Tibial nerve (tissue), 4 donors: ENCODE data around the gene GSE1. TPM values are rescaled to one million over a fixed set of nuclear protein-coding genes. Genes with fewer than 3 reads are reported as not detected.
"Not testable (repeated sequence)": the region's sequence is repeated elsewhere in the genome, so short reads cannot be mapped to it uniquely, and the experiment has no call there.

ENCODE experiments used
- DNase-seq, 2 donors: peaks; one replicate each; pipeline ENCODE4 v3.0.0-alpha.2; 2019; ENCODE audit warnings: low spot score in 2 of 2
- H3K27ac ChIP-seq, 4 donors: fragments of 200-600 bp; sonication (generic) in 3 of 4; one replicate each; pipeline ENCODE4 v1.5.1; 2017 to 2019; ENCODE audit warnings: mild to moderate bottlenecking in 1 of 4
- H3K27me3 ChIP-seq, 2 donors: fragments of 200-600 bp; sonication (generic) in 1 of 2; one replicate each; pipeline versions ENCODE4 v1.5.1 to v1.6.0; 2017 to 2019
- H3K36me3 ChIP-seq, 3 donors: fragments of 200-600 bp; sonication (generic); one replicate each; pipeline ENCODE4 v1.5.1; 2018 to 2019
- H3K4me1 ChIP-seq, 4 donors: fragments of 200-600 bp; sonication (generic) in 3 of 4; one replicate each; pipeline ENCODE4 v1.5.1; 2017 to 2019
- H3K4me3 ChIP-seq, 4 donors: fragments of 200-600 bp; sonication (generic) in 3 of 4; one replicate each; pipeline ENCODE4 v1.5.1; 2017 to 2019; ENCODE audit warnings: mild to moderate bottlenecking in 1 of 4, moderate library complexity in 1 of 4
- H3K9me3 ChIP-seq, 4 donors: fragments of 200-600 bp; sonication (generic) in 3 of 4; one replicate each; pipeline ENCODE4 v1.5.1; 2017 to 2019
- EP300 ChIP-seq, 2 donors: sonication (generic); formaldehyde crosslinking; IDR thresholded peaks; one replicate each; pipeline ENCODE4 v1.6.1; 2017; ENCODE audit warnings: antibody characterized with exemption in 2 of 2, mild to moderate bottlenecking in 1 of 2
- POLR2A ChIP-seq, 2 donors: fragments of 450-650 bp; IDR thresholded peaks; one replicate each; pipeline ENCODE4 v1.6.1; 2017; ENCODE audit warnings: antibody characterized with exemption in 2 of 2, mild to moderate bottlenecking in 2 of 2, moderate library complexity in 2 of 2
- WGBS, 2 donors: methylation state at CpG; one replicate each; pipeline ENCODE4 v1.1.5; 2018; 5-methylcytosine and 5-hydroxymethylcytosine counted together
- total RNA-seq, 4 donors: library from RNA; depleted of rRNA; stranded (reverse); fragments of >200 nt; gene quantifications; one replicate each; pipeline ENCODE4 v1.1.0, GENCODE V29; 2016
- TF ChIP-seq, protein P1 (sequence below), 5 experiments: fragments of 200-600 bp in 3 of 5; fragments of 450-650 bp in 2 of 5; sonication (generic) in 3 of 5; IDR thresholded peaks; one replicate each; pipeline ENCODE4 v1.5.1; 2016 to 2019; ENCODE audit warnings: antibody characterized with exemption in 5 of 5, mild to moderate bottlenecking in 3 of 5, moderate library complexity in 2 of 5

Gene GSE1
- total RNA-seq, 4 donors from 2014 or later = 65.1 to 147 (median 83.5) TPM

DNA sequence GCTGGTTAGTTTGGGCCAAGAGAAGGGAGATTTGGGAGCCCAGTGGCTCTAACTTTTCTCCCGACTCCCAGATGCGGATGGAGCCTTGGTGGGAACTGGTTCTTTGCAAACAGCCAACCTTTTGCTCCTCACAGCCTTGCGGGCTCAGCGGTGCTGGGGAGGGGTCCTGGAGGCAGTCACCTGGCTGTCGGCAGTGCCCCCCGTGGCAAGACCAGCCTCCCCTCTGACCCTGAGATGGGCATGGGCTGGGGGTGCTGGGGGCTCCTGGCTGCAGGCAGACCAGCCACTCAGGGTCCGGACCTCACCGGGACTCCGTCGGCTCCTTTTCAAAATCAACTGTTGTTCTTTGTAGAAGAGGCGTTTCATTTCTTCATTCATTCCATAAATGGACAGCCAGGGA lies 21.7 kb upstream of the GSE1 start:
- Histone ChIP-seq H3K36me3 (no peaks in the 10 kb centered on the region), H3K9me3 (no peaks in the 10 kb centered on the region), H3K27me3 (no peaks in the 10 kb centered on the region), H3K4me3 (no peak overlapping the region), H3K27ac (no peak overlapping the region), H3K4me1 (peaks cover 0 to 20% (median 0%) of the 10 kb centered on the region in 4 donors)
- WGBS, 2 donors = 75% methylated on average over 7 to 11 of the region's 11 CpGs
- TF ChIP-seq, protein P1, sequence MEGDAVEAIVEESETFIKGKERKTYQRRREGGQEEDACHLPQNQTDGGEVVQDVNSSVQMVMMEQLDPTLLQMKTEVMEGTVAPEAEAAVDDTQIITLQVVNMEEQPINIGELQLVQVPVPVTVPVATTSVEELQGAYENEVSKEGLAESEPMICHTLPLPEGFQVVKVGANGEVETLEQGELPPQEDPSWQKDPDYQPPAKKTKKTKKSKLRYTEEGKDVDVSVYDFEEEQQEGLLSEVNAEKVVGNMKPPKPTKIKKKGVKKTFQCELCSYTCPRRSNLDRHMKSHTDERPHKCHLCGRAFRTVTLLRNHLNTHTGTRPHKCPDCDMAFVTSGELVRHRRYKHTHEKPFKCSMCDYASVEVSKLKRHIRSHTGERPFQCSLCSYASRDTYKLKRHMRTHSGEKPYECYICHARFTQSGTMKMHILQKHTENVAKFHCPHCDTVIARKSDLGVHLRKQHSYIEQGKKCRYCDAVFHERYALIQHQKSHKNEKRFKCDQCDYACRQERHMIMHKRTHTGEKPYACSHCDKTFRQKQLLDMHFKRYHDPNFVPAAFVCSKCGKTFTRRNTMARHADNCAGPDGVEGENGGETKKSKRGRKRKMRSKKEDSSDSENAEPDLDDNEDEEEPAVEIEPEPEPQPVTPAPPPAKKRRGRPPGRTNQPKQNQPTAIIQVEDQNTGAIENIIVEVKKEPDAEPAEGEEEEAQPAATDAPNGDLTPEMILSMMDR (IDR thresholded peaks at IDR 0.05) = no peak
- no peak for DNase-seq

DNA sequence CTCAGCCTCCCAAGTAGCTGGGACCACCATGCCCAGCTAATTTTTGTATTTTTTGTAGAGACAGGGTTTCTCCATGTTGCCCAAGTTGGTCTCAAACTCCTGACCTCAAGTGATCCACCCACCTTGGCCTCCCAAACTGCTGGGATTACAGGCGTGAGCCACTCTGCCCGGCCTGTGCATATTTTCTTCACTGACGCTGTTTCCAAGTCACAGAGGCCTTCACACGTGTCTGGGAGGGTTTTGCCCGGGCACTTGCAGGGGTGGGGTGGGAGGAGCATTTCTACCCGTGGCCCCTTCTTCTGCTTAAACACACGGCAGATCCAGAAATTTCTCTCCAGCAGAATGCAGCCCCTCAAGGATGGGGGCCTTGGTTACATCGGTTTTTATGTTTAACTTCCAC lies 20.8 kb upstream of the GSE1 start:
- peaks cover 0 to 16% (median 0%) of the 10 kb centered on the region in 4 donors for H3K4me1 ChIP-seq

DNA sequence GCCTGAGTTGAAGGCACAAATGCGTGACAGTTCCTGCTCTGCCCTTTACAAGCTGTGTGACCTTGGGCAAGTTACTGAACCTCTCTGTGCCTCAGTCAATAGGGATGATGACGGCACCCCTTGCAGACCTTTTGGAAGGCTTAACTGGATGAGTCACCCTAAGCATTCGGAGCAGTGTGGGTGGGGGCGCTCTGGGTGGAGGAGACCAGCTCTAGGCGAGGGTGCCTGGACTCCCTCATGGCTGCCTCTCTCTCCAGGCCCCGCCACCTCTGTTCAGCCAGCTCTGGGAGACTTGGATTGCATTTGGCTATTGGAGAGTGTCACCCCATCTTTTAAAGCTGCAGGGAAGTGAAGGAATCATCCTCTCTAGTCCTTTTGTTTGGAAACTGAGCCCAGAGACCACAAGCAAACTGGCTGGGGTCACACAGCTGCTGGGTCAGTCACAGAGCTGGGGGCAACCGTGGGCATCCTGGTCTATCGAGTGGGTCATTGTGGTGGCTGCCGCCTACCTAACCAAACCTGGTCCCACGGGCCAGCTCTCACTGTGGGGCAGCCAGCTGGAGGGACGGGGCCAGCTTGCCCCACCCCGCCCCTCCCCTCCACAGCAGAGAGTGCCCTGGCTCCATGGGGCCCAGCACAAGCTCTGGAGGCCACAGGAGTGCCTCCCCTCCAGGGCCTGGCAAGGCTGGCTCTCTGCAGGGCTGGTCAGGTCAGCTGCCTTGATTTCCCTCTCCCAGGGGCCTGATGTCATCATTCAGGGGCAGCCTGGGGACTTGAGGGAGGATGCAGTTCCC lies 20.2 kb upstream of the GSE1 start:
- no peak for DNase-seq
- Histone ChIP-seq H3K4me3 (no peak overlapping the region), H3K27me3 (no peaks in the 10 kb centered on the region), H3K4me1 (peaks cover 0 to 16% (median 0%) of the 10 kb centered on the region in 4 donors), H3K36me3 (no peaks in the 10 kb centered on the region), H3K9me3 (no peaks in the 10 kb centered on the region), H3K27ac (no peak overlapping the region)
- 71 to 73% methylated on average over 10 to 12 of the region's 12 CpGs for WGBS, 2 donors
- TF ChIP-seq, protein P1 (IDR thresholded peaks at IDR 0.05) = no peak
- TF ChIP-seq EP300 (IDR thresholded peaks at IDR 0.05) = no peak
- no peak for TF ChIP-seq POLR2A (IDR thresholded peaks at IDR 0.05)

More for the DNA sequence above, 20.8 kb upstream of the GSE1 start:
- WGBS, 2 donors = 54 to 72% methylated on average over 7 to 8 of the region's 8 CpGs
- not testable (repeated sequence) for H3K9me3 ChIP-seq, H3K36me3 ChIP-seq, H3K27me3 ChIP-seq, DNase-seq, H3K4me3 ChIP-seq, H3K27ac ChIP-seq

DNA sequence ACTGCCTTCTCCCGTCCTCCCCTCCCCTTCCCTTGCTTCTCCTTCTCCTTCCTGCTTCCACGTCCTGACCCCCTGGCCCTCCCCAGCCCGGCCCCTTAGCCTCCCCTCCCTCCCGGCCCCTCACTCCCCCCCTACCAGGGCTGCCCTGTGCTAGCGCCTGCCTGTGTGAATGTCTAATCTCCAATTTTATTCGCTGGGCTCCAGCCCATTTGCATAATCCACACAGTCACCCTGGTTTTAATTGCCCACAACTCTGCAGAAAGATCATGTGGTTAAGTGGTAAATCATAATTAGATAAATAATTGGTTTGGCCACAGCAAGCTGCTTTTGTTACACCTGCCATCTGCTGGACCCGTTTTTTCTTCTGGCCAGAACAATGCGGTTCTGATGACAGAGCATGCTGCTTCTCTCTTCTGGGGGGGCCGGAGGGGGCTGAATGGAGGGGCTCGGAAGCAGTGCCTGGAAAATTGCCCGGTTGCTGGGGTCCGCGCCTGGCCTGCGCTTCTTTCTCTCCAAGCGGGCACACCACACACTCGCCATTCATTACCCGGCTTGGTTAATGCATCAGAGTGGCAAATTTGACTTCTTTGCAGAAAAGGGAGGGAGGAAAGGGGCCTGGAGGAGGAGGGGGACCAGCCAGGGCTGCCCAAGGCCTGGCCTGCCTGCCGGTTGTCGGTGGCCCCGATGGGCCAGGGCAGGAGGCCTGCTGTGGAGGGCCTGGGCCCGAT lies 19.5 kb upstream of the GSE1 start:
- no peak for DNase-seq
- H3K36me3 ChIP-seq = peaks cover 0 to 3% (median 0%) of the 10 kb centered on the region in 3 donors
- no peaks in the 10 kb centered on the region for H3K27me3 ChIP-seq
- H3K4me3 ChIP-seq = no peak overlapping the region
- TF ChIP-seq, protein P1 (IDR thresholded peaks at IDR 0.05) = no peak
- TF ChIP-seq EP300 (IDR thresholded peaks at IDR 0.05) = no peak
- TF ChIP-seq POLR2A (IDR thresholded peaks at IDR 0.05) = no peak
- H3K4me1 ChIP-seq = peaks cover 0 to 16% (median 0%) of the 10 kb centered on the region in 4 donors
- H3K9me3 ChIP-seq = no peaks in the 10 kb centered on the region
- WGBS, 2 donors = 43 to 60% methylated on average over 18 to 20 of the region's 21 CpGs
- no peak overlapping the region for H3K27ac ChIP-seq

DNA sequence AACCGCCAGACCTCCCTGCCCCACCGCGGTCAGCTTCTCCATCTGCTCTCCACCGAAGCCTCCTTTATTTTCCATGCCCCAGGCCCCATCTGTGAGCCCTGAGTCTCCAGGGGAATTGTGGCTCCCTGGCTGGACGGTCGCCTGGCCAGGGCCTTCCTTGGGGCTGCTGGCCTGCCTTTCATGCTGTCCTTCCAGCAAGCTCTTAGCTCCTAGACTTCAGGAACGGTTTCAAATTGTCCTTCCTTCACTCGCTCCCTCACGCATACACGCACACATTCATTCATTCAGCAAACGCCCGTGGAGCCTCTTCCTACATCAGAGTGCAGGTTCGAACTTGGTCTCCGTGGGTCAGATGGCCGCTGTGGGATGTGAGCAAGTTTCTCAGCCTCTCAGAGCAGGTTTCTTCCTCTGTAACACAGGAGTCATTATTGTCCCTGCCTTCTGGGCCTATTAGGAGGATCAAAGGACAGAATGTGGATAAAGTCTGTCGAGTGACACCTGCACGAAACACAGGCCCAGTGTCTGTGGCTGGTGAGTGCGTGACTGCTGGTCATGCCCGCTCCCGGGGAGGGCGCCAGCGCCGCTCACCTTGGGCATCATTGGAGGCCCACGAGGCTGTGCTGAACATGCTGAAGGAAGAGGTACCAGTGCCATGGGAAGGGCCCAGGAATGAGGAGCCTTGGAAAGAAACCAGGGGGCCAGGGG lies 18.7 kb upstream of the GSE1 start:
- Histone ChIP-seq H3K4me3 (no peak overlapping the region), H3K27me3 (no peaks in the 10 kb centered on the region), H3K27ac (no peak overlapping the region), H3K4me1 (peaks cover 0 to 16% (median 0%) of the 10 kb centered on the region in 4 donors), H3K9me3 (no peaks in the 10 kb centered on the region), H3K36me3 (peaks cover 0 to 5% (median 0%) of the 10 kb centered on the region in 3 donors)
- TF ChIP-seq, protein P1 (IDR thresholded peaks at IDR 0.05) = no peak
- TF ChIP-seq POLR2A (IDR thresholded peaks at IDR 0.05) (no peak), EP300 (IDR thresholded peaks at IDR 0.05) (no peak)
- 80% methylated on average over 24 of the region's 24 CpGs for WGBS, 2 donors
- DNase-seq = no peak
